HG02885 (cell line): ENCODE measurements around the gene LBHD2.
"Not testable (repeated sequence)": the region's sequence is repeated elsewhere in the genome, so short reads cannot be mapped to it uniquely, and the experiment has no call there.

Experiments
- ATAC-seq: cut with Tn5 transposase; IDR thresholded peaks from one replicate; pipeline ENCODE4 v1.9.1; 2021; ENCODE audit warnings: mild to moderate bottlenecking; ENCODE audit not compliant: unreplicated experiment, poor library complexity

The LBHD2 gene

GRCh38 chr14:103102689-103103260 lies 18.8 kb downstream of the LBHD2 start:
- no peak for ATAC-seq

DNA sequence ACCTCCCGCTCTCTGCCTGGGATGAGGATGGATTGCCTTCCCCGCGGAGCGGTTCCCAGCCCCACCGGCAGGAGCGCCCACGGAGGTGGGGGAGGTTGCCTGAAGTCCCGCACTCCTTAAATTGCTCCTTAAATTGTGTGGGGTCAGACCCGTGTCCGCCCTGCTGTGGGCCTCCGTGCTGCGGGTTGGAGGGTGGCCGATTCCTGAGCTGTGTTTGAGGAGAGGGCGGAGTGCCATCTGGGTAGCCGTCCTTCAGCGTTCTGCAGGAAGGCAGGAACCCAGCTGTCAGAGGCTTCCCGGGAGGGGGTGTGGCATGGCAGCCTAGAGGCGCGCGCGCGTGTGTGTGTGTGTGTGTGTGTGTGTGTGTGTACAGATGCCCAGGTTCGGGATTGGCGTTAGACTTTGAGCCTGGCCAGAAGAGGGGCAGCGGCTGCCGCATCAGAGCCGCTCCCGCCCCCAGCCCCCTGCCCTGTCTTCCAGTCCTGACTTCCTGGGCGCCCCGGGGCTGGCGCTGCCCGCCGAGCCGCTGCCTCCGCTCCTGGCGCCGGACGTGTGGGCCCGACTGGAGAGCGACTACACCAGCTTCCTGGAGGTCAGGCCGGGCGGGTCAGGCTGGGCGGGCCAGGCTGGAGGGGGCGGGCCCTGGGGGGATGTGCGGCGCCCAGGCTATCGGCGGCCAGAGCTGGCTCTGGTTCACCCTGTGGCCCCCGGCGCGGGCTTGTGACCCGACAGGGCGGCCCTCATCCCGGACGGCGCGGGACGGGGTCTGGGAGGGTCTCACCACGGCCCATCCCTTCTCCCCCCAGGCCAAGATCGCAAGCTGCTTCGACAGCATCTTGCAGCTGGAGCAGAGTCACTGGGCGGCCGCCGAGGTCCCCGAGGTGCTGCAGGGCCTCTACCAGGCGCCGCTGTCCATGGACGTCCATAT lies 19.7 kb downstream of the LBHD2 start:
- no peak for ATAC-seq

DNA sequence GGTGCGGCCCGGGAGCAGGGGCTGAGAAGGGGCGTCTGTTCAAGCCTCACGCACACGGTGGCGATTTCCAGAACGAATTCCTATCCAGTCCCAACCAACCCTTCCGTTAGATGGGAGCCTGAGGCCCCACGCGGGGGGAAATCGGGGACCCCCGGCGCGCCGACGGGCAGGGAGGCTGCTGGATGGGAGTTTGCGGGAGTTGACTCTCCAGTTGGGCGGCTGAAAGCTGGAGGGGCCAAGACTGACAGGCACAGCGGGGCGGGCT lies 20.3 kb downstream of the LBHD2 start:
- ATAC-seq, result no peak

DNA sequence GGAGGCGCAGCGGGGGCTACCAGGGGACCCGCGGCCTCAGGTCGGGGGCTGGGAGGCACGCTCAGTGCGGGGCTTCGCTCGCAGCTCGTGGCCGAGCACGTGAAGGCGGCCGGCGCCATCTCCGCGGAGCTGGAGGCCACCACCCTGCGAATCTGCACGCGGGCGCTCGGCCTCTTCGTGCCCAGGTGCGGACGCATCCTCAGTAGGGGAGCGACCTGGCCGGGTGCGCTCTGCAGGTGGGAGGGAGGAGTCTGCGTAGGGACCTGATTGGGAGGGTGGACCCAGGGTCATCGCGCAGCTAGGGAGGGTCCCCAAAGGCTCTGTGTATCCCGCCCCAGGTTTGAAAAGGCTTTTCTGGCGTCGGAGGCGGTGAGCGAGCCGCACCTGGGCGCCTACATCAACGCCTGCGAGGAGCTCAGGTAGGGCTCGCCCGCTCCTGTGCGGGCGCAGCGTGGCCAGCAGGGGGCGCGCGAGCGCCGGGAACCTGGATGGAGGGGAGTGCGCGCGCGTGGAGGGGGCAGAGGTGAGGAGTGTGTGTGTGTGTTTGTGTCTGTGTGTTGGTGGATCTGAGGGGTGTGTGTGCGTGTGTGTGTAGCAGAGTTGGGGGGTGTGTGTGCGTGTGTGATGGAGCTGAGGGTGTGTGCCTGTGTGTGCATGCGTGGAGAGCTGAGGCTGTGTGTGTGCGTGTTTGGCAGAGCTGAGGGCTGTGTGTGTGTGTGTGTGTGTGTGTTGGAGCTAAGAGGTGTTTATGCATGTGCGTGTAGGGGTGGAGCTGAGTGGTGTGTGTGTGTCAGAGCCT lies 20.8 kb downstream of the LBHD2 start:
- ATAC-seq, result peak; percentile 60

- no peak for ATAC-seq
These were observed 21.7 kb downstream of the LBHD2 start for GRCh38 chr14:103105580-103106150.

GRCh38 chr14:103107455-103107854 lies 23.4 kb downstream of the LBHD2 start:
- ATAC-seq, result no peak

- ATAC-seq, result no peak
These were observed 24.1 kb downstream of the LBHD2 start for GRCh38 chr14:103107941-103108748.

DNA sequence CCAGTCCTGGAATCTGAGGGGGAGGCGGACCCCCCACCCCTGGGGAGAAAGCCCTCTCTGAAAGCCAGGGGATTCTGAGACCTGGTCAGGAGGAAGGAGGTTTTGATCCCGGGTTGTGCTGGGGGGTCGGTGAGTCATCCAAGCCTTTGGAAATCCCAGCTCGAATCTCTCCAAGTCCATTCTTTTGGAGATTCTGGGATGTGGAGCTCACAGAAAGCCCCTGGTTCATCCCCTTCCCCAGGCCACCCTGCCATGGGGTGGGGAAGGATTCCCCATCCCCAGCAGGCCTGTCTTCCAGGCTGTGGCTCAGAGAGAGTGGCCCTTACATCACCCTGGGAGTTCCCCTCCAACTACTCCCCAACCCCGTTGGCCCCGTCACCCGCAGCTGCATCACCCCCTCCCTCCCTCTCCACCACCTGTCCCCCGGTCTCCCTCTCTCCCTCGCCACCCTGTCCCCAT lies 24.8 kb downstream of the LBHD2 start:
- ATAC-seq, result no peak

GRCh38 chr14:103109535-103110441 lies 25.8 kb downstream of the LBHD2 start:
- no peak for ATAC-seq

DNA sequence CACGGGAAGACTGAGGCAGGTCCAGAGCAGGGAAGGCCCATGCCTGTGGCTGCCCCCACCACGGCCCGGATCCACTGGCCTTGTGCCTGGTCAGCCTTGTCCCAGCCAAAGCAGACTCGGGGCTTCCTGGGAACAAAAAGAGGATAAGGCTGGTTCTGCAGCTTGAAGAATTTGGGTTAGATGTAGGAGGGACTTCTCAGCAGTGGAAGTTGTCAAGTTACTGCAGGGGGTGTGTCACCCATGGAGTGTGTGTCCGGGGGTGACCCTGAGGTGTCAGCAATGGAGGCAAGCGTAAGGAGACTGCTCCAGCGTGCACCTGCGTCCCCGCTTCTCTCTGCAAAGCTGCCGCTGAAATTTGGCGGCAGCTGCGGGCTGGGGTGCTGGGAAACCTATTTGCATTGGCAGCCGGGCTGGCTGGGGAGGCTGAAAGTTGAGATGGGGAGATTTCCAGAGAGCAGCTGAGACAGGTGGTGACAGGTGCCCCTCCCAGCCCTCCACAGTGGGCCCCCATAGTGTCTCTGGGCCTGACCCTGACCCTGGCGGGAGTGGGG lies 26.7 kb downstream of the LBHD2 start:
- no peak for ATAC-seq

GRCh38 chr14:103111232-103111868 lies 27.3 kb downstream of the LBHD2 start:
- ATAC-seq, result no peak

- no peak for ATAC-seq
These were observed 28.6 kb downstream of the LBHD2 start for GRCh38 chr14:103112400-103113243.

DNA sequence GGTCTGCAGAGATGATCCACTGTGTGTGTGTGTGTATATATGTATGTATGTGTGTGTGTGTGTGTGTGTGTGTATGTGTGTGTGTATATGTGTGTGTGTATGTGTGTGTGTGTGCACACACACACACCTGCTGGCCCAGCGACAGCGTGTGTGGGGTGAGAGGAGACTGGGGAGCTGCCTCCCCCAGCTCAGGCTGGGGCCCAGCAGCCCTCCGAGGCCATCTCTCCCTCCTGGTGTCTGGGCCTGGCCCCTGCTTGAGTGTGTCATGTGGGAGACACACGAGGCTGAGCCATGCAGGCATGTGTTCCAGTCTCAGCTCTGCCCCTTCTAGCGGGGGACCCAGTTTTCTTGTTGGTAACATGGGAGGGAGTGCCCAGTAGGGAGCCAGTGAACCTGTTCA lies 29.3 kb downstream of the LBHD2 start:
- ATAC-seq, result no peak

DNA sequence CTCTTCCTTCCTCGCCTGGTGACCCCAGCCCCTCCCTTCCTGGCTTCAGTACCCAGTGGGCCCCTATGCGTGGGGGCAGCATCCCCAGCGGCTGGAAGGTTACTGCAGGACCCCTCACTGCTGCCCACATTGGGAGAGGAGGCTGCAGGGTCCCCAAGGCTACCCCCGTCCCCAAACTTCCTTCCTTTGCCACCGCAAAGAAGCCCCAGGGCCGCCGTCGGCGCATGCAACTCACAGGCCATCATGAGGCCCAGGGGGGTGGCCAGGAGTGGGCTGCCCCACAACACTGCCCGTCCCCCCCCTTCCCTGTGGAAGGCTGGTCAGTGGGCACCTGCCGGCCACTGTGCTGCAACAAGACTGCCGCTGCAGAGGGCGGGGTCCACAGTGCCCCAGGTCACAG lies 29.8 kb downstream of the LBHD2 start:
- no peak for ATAC-seq

GRCh38 chr14:103115086-103115679 lies 31.2 kb downstream of the LBHD2 start:
- not testable (repeated sequence) for ATAC-seq

DNA sequence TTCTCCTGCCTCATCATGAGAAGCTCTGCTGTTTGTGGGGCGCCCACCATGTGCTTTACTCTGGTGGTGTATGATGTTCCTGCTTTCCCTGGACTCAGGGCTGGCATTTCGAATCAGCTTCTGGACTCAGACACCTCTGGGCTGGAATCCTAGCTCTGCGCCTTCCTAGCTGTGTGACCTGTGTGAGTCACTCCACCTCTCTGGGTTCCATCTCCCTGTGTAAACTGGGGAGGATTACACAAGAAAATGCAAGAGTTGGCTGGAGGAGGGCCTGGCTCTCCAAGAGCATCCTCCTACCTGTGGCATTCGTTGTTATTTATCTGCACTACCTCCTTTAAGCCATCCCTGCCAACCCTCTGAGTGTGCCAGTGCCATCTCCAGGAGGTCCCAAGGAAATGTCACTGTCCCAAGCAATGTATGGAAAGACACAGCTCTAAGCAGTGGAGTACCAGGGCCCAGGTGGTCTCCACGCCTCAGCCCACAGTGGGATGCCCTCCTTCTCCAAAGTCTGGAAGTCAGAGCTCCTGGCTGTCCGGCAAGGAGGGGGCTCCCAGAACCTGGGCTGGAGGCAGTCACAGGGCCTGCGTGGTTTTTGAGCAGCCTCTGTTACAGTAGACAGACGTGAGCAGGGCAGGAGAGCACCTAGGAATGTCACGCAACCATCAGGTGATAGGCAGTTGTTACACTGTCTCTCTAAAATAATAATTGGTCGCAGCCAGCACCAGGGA lies 32.0 kb downstream of the LBHD2 start:
- ATAC-seq, result no peak
